ENCODE results near the gene SH3BP1.

SH3BP1 gene

DNA sequence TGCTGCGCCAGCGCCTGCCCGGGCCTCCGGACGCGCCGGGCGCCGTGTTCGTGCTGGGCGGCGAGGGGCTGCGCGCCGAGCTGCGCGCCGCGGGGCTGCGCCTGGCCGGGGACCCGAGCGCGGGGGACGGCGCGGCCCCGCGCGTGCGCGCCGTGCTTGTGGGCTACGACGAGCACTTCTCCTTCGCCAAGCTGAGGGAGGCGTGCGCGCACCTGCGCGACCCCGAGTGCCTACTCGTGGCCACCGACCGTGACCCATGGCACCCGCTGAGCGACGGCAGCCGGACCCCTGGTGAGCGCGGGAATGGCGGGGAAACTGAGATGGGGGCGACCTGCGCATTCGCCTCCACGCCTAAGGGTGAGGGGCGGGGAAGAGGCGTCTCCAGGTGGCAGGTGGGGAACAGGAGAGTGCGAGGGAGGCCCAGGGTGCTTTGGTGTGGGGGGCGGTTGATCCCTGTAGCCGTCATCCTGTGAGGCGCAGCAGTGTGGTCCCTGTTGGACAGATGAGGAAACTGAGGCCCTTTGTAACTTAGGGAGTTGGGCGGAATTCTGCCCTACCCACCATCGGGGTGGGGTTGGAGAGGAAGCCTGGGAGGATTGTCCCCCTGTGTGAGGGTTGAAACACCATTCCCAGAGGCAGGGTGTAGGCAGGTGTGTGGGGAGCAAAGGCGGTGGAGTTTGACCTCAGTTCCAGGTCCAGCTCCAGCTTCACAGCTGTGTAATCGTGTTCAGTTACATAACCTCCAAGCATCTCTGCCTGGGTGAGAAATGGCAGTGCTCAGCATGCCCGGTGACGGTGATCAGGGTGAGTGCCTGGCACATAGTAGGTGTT, 19.8 kb downstream of the SH3BP1 start:
- peak; percentile 39 to 41 for DNase-seq

DNA sequence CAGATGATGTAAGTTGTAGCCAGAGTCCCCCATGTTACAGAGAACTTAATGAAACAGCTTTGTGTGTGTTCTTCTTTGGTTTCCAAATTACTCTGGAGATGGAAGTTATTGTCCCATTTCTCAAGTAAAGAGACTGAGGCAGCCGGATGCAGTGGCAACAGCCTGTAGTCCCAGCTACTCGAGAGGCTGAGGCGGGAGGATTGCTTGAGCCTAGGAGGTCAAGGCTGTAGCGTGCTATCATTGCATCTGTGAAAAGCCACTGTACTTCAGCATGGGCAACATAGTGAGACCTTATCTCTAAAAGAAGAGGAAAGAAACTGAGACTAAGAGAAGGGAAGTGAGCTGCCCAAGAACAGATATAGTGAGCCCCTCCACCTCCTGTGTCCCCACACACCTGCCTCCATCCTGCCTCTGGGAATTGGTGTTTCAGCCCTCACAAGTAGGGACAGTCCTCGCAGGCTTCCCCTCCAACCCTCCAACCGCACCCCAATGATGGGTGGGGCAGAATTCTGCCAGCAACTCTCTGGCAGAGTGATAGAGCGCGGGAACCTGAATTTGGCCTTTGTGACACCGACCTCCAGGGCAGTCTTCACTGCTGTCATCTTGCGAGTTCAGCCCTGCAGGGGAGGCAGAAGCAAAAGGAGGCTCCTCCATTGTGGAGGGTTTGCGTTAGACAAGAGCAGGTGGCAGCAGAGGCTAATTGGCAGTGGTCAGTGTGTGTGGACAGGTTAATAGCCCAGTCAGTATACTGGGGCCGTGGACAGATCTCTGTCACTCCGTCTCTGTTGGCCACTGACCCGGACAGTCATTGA, 20.6 kb downstream of the SH3BP1 start:
- no peak for DNase-seq

DNA sequence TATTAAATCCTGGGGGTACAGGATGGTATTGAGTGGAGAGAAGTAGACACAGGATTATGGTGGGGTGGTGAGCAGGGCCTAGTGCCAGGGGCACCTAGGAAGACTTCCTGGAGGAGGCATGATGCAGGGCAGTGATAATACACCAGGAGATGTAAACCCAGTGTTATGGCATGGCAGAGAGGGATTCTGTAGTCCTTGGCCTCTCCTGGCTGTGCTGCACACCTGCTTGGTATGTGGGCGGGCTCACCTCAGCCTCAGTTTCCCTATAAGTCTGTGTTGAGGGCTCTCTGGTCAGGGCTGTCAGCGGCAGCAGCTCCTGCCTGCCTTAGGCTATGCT, 21.2 kb downstream of the SH3BP1 start:
- no peak for DNase-seq

DNA sequence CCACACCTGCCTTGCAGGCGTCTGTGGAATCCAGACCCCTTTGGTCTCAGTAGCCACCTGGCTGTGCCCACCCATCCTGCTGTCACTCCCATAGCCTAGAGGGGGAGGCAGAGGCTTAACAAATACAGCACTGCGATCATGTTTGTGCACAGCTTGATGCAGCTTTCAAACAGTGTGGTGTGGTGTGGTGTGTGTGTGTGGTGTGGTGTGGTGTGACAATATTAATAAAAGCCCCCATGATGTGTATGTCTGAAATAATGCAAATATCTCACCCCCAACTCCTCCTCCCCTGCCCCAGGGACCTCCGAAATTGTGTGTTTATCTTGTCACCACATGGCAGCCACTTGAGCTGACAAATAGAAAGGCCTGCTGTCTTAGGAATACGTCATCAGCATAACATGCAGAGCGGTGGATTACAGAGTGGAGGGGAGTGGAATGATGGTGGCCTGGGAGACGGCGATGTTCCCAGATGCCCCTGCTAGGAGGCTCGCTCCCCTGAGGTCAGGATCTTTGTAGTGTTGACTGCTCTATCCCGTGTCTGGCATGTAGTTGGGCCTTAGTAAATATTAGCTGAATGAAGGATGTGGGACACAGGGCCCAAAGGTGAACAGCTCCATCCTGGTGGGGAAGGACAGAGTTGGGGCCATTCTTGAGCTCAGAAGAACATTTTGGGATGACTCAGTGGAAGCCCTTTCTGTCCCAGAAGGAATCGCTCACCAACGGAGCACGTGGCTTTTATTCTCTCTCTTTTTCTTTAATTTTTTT, 21.9 kb downstream of the SH3BP1 start:
- DNase-seq = no peak

DNA sequence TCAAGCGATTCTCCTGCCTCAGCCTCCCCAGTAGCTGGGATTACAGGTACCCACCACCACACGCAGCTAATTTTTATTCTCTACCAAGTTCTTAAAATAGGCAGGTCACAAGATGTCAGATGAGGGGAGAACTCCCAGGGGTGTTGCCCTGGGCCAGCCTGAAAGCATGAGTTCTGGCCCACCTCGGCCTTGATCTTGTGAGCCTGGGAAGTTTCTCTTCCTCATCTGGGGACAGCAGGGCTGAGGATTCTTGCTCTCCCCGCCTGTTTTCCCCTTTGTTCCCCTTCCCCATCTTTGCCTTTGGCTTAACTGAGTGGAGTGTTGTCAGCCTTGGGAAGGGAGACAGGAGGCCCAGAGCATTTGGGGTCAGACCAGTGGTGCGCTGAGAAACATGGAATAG, 22.6 kb downstream of the SH3BP1 start:
- no peak for DNase-seq

DNA sequence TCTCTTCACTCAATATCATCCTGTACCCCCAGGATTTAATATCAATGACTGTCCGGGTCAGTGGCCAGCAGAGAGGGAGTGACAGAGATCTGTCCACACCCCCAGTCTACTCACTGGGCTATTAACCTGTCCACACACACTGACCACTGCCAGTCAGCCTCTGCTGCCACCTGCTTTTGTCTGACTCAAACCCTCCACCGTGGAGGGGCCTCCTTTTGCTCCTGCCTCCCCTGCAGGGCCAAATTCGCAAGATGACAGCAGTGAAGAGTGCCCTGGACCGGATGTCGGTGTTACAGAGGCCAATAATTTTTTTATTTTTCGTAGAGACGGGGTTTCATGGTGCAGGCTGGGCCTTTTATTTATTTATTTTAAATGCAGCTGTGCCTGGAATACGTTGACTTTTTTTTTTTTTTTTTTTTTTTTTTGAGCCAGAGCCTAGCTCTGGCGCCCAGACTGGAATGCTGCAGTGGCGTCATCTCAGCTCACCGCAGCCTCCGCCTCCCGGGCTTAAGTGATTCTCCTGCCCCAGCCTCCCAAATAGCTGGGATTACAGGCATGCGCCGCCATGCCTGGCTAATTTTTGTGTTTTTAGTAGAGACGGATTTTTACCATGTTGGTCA, 24.2 kb downstream of the SH3BP1 start:
- no peak for DNase-seq

DNA sequence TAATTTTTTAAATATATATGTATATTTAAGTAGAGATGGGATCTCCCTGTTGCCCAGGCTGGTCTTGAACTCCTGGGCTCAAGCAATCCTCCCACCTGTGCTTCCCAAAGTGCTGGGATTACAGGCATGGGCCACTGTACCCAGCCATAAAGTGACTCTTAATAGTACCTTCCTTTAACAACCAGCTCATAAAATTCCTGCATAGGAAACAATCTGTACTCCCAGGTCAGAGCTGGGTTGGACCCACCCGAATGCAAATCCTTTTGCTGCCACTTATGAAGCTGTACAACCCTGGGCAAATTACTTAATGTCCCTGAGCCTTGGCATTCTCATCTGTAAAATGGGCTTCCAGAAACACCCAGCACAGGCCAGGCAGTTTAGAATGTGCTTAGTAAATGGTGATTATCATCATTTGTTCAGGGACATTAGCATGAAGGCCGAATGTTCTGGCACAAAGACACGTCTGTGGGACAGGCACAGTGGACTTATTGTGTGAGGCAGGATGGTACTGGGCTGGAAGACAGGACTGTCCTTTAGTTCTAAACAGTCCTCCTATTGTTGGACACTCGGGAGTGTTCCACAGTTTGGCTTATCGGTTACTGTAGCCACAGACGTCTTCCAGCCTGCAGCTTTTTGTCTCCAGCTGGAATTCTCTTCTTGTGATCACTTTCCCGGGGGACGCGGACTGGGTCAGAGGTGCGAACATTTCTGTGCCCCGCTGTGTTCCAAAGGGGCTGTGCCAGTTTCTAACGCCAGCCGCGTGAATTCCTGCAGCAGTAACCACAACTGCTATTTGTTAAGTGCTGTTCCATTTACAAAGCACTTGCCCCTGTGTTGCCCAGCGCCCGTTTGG, 25.0 kb downstream of the SH3BP1 start:
- DNase-seq = no peak

DNA sequence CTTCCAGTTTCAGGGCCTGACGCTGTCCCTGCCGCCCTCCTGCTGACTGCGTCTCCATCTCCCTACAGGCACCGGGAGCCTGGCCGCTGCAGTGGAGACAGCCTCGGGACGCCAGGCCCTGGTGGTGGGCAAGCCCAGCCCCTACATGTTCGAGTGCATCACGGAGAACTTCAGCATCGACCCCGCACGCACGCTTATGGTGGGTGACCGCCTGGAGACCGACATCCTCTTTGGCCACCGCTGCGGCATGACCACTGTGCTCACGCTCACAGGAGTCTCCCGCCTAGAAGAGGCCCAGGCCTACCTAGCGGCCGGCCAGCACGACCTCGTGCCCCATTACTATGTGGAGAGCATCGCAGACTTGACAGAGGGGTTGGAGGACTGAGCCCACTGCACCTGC, 26.0 kb downstream of the SH3BP1 start:
- DNase-seq = no peak

DNA sequence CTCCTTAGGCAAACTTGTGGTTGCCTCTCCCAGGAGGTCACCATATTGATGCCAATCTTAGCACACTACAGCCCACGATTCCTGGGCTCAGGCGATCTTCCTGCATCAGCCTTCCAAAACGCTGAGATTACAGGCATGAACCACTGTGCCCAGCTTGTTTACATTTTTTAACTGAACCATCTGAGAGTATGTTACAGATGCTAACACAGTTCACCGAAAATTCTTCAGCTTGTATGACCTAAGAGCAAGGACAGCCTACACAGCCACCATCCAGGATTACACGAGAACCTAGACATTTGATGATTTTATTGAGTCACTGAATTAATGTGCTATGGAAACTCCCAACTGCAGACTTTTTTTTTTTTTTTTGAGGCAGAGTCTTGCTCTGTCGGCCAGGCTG, 30.1 kb downstream of the SH3BP1 start:
- no peak for DNase-seq

DNA sequence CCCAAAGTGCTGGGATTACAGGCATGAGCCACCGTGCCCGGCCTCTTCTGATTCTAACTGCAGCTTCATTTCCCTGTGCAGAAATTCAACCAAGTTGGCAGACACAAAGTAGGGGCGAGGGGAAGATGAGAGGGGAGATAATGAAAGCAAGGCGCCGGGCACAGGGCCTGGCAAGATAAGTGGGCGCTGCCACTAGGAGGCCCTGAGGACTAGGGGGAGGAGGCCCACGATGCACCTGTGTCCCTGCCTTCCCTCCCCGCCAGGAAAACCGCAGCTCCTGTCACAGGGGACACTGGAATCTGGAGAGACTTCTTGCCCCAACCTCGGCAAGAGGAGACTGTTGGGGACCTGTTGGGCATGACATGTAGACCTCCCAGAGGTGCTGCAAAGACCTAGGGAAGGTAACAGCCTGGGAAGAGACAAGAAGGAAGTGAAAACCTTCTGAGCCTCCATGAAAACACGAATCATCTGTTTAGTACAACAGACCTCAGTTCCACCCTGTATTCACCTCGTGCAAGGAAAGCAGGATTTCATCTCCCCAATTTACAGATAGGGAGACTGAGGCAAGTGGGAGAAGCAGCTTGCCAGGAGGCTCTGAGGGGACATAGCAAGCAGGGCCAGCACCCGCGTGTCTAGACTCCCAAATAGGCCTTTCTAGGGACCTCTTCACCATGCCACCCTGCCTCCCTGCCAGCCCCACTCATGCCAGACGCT, 32.9 kb downstream of the SH3BP1 start:
- no peak for DNase-seq

DNA sequence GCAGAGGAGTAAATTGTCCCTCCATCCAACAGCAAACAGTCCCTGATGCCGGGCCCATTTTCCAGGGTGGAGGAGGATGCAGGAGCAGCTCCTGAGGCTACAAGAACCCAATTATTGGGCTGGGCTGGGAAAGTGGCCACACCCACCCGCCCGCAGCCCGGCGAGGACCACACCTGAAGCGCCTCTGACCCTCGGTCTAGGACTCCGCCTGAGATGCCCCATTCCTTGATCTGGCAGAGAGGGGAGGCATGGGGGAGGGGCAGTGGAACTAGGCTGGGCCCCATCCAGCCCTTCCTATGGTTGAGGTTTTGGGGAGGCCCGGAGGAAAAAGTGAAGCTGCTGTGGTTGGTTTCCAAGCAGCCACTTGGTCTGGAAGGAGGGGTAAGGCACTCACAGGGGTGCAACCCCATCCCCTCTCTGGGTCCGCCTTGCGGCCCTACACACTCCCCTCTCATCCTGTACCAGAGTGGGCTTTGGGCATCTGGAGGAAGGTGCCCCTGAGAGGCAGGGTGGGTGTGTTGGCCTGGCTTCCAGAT, 33.5 kb downstream of the SH3BP1 start:
- peak in 1 of 2 donors; percentile 33 for DNase-seq

DNA sequence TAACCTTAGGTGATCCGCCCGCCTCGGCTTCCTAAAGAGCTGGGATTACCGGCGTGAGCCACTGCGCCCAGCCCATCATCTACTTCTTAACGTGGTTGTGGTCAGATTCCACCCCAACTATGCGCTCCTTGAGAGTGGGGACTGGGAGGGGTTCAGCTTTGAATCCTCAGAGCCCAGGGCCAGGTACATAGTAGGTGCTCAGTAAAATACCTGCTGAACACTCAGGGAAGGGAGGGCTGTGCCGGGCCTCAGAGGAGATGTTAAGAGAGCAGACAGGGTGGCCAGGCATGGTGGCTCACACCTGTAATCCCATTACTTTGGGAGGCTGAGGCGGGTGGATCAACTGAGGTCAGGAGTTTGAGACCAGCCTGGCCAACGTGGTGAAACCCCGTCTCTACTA, 34.8 kb downstream of the SH3BP1 start:
- no peak for DNase-seq

DNA sequence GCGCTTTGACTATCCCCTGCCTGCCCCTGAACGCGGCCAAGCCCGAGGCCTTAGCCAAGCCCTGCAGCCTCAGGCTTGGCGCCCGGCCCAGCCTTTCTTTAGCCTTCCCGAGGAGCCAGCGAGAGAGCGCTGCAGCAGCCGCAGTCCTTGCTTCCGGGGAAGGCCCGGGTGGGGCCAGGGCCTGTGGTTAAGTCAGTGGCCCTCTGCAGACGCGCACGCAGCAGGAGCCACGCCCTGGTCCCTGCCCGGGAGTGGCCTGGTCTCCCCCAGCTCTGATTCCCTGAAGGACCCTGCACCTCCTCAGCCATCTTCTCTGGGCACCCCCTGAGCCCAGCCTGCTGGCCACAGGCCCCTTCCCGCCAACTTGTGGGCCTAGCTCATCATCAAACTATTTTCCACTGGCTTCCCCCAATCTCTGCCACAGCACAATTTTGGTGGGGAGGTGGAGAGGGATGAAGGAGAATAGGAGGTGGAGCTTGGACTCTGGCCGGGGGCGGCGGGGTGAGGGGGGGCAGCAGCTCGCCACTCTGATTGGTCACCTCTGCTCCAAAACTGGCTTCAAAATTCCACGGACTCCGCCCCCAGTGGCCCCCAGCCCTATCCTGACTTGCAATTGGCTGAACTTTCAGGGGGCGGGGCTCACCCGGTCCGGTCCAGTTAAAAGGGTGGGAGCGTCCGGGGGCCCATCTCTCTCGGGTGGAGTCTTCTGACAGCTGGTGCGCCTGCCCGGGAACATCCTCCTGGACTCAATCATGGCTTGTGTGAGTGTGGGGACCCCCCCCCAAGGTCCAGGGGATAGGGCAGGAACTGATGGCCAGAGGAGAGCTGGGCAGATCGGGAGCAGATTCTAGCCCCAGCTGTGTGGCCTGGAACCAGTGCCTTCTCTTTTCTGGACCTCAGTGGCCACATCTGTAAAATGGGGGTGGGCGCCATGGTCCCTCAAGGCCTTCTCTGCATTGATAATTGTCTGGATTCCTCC, 35.8 kb downstream of the SH3BP1 start, which contains the start of gene LGALS1:
TSS of gene LGALS1 (plus strand) at position 686 of the 979 bp plus-strand sequence. CDS start at position 753, 67 bp downstream.
- peak; percentile 56 to 74 for DNase-seq

DNA sequence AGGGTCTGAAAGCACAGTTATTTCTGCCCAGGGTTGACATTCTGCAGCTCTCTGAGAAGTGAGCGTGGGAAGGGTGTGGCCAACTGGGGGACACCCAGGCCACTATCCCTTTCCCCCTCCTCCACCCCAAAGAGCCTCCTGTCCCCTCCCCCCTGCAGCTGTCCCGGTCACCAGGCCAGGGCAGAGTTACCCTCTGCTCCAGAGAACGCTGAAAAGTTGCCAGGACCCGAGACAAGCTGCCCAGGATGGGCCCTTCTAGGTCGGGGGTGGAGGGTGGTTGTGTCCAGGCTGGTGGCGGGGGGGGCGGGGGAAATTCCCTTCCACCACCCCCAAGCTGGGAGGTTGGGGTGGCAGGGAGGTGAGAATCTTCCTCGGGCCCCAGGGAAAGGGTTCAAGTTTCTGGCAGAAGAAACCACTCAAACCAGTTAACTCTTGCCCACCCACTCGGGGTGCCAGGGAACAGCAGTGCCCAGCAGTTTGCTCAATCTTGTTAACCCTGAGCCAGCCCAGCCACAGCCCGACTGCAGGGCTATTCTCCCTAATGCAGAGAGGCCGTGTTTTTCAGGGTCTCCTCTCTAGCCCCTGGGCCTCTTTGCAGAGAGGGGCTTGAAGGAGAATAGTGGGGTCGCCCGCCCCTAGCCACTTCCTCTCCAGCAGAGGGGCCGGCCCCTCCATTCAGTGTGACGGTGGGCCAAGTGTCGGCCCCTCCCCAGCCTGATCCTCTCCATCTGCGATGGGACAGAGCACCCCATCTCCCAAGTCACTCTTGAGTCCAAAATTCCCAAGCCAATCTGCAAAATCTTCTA, 36.7 kb downstream of the SH3BP1 start:
- DNase-seq = peak in 1 of 2 donors; percentile 30

DNA sequence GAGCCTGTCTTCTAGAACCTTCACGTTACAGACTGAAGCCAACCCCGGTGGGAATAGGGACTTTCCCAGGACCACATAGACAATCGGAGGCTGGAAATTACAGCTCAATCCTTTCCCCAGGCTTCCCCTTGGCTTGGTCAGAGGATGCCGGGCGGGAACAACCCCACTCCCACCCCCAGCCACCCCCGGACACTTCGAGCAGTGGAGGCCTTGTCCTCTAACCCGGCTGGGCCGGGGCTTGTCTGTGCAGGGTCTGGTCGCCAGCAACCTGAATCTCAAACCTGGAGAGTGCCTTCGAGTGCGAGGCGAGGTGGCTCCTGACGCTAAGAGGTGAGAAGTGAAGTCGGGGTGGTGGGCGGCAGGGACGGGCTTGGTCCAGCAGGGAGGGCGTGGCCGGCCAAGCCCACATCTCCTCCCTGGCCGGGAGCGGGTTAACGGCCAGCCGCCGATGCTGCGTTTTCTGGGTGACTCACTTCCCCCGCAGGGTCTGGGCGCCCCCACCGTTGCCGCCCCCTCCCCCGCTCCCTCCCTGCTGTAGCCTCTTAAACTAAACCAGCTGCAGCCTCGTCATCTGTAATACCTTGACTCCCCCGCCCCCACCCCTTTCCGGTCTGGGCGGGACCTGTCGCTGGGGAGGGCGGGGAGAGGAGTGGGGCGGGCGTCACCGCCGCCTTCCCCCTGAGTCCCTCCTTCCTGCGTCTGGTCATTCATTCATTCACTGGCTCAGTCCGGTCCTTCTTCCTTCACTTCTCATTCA, 37.4 kb downstream of the SH3BP1 start:
- DNase-seq = peak; percentile 93 to 94

DNA sequence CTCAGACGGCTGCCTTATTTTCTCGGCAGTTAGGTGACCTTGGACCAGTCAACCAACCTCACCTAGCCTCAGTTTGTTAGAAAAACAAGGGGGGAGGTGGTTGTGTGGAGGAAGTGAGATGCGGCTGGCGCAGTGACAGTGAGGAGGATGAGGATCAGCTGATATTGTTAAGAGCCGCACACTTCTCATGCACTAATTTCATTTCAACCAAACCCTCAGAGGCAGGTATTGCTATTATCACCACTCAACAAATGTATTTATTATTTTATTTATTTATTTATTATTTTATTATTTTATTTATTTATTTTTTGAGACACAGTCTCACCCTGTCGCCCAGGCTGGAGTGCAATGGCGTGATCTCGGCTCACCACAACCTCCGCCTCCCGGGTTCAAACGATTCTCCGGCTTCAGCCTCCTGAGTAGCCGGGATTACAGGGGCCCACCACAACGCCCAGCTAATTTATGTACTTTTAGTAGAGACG, 38.1 kb downstream of the SH3BP1 start:
- DNase-seq = no peak

DNA sequence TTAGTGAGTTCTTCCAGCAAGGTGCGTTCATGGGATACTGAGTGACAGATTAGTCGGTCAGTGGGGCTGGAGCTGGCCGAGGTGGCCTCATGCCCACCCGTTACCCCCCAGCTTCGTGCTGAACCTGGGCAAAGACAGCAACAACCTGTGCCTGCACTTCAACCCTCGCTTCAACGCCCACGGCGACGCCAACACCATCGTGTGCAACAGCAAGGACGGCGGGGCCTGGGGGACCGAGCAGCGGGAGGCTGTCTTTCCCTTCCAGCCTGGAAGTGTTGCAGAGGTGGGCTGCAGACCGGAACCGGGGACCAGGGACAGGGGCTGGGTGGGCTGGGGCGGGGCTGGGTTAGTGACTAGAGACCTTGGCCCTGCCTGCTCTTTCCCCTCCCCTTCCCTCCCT, 38.9 kb downstream of the SH3BP1 start:
- no peak for DNase-seq

DNA sequence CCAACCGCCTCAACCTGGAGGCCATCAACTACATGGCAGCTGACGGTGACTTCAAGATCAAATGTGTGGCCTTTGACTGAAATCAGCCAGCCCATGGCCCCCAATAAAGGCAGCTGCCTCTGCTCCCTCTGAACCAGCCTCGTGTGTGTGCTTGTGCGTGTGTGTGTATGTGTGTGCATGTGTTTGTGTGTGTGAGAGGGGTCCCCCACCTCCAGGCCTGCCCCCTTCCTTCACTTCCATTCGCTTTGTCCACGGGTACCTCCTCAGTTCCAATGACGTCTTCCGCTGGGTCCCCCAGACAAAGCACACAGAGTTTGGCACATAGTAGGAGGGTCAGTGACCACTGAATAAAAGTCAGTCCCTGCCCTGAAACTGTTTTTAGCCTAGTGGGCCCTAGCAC, 40.2 kb downstream of the SH3BP1 start:
- DNase-seq = no peak
